Right lobe of liver (tissue), 4 donors: Measurements from ENCODE around the gene CASP8AP2.

Source experiments
- POLR2A ChIP-seq: fragments of 450-650 bp; IDR thresholded peaks from one replicate; pipeline ENCODE4 v1.6.1; 2017; ENCODE audit warnings: antibody characterized with exemption, mild to moderate bottlenecking
- TF ChIP-seq, protein P1 (sequence below), 4 donors: fragments of 200-600 bp in 3 of 4; fragments of 450-650 bp in 1 of 4; IDR thresholded peaks; one replicate each; pipeline versions ENCODE4 v1.5.1 to v1.8.0; 2016 to 2022; ENCODE audit warnings: antibody characterized with exemption in 4 of 4, mild to moderate bottlenecking in 2 of 4
- donor health status: DM: no; HTN: no; CAD: no.
- donor health status: DM: no; HTN: no; CAD: no.
- donor health status: DM: no; HTN: yes; CAD: no.

DNA sequence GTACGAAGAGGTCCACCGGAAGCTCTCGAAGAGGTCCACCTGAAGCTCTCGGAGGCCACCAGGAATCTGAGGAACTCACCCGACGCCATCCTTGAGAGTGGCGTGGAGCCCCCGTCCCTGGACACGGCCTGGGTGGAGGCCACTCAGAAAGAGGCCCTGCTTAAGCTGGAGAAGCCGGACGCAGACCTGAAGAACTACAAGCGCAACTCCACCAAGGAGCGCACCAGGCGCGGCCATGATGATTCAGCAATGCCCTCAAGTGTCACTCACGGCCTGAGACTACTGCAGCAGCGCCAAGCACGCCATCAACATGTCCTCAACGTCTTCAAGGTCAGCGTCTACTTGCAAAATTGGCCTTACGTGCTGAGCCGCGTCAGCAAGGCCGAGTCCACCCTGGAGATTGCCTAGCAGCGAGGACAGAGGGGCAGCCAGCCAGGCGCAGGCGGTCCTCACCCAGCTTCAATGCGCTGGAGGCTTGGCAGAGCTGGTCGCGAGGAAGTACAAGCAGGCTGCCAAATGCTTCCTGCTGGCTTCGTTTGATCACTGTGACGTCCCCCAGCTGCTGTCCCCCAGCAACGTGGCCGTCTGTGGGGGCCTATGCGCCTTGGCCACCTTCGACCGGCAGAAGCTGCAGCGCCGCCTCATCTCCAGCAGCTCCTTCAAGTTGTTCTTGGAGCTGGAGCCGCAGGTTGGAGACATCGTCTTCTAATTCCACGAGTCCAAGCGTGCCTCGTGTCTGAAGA is 56.9 kb downstream of the CASP8AP2 start:
- TF ChIP-seq, protein P1, sequence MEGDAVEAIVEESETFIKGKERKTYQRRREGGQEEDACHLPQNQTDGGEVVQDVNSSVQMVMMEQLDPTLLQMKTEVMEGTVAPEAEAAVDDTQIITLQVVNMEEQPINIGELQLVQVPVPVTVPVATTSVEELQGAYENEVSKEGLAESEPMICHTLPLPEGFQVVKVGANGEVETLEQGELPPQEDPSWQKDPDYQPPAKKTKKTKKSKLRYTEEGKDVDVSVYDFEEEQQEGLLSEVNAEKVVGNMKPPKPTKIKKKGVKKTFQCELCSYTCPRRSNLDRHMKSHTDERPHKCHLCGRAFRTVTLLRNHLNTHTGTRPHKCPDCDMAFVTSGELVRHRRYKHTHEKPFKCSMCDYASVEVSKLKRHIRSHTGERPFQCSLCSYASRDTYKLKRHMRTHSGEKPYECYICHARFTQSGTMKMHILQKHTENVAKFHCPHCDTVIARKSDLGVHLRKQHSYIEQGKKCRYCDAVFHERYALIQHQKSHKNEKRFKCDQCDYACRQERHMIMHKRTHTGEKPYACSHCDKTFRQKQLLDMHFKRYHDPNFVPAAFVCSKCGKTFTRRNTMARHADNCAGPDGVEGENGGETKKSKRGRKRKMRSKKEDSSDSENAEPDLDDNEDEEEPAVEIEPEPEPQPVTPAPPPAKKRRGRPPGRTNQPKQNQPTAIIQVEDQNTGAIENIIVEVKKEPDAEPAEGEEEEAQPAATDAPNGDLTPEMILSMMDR (IDR thresholded peaks at IDR 0.05) = no peak
- no peak for TF ChIP-seq POLR2A
